Right kidney (tissue), 1 donor: ENCODE data around the gene MPHOSPH9.
"Not testable (repeated sequence)": the region's sequence is repeated elsewhere in the genome, so short reads cannot be mapped to it uniquely, and the experiment has no call there.

Source experiments
- DNase-seq: peaks from one replicate; pipeline ENCODE4 v3.0.0-alpha.2; 2016

The MPHOSPH9 gene

DNA sequence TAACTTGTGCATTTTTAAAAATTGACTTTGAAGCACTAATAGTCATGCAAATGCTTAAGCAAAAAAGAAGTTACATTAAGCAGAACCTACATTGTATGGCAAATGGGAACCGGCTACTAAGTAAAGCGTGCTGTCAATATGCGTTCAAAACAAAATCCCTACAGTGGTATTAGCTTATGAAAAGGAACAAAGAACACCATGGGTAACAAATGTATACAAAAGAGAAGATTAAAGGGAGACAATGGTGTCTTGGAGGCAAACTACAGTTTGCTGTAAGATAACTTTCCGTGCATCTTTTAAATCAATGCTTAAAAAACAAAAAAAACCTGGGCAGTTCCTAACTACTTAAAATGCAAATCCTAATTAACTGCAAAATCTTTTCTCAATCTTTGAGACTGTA is 28.3 kb upstream of the MPHOSPH9 start:
- no peak for DNase-seq

- DNase-seq, result no peak
Measured at GRCh38 chr12:123260081-123260480, 27.1 kb upstream of the MPHOSPH9 start.

GRCh38 chr12:123258593-123258992 is 25.7 kb upstream of the MPHOSPH9 start:
- no peak for DNase-seq

DNA sequence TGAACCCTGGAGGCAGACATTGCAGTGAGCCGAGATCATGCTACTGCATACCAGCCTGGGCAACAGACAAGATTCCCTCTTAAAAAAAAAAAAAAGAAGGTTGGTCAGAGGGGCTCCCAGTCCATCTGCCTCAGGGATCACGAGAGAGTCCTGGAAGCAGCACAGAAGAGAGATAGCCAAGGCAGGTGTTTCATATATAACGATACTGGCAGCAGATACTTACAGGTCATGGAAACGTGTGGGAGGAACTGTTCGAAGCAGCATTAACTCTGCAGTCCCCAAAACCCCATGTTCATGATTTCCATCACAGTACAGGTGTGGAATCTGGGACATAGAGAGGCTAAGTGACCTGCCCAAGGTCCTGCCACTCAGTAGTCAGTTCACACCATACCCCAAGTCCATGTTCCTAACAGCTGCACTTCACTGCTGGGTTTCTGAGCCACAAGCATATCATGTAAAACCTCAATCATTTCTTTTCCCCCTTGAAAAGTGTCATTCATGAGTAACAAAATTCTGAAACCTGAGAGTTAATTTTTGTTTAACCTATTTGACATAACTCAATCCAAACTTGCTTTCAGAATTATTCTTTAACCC is 22.0 kb upstream of the MPHOSPH9 start:
- DNase-seq, result no peak

GRCh38 chr12:123253641-123254459 is 20.9 kb upstream of the MPHOSPH9 start:
- no peak for DNase-seq

DNA sequence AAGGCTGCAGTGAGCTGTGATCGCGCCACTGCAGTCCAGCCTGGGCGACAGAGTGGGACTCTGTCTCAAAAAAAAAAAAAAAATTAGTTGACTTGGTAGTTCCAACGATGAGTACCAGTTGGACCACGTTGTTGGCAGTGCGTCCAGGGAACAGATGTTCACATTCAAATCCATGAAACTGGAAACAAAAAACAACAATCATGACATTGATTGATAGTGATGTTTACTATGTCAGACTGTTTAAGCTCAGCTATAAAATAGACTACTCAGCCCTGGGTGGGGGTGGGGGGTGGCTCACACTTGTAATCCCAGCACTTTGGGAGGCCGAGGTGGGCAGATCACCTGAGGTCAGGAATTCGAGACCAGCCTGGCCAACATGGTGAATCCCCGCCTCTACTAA is 19.4 kb upstream of the MPHOSPH9 start:
- DNase-seq, result not testable (repeated sequence)

GRCh38 chr12:123251403-123252076 is 18.6 kb upstream of the MPHOSPH9 start:
- no peak for DNase-seq

DNA sequence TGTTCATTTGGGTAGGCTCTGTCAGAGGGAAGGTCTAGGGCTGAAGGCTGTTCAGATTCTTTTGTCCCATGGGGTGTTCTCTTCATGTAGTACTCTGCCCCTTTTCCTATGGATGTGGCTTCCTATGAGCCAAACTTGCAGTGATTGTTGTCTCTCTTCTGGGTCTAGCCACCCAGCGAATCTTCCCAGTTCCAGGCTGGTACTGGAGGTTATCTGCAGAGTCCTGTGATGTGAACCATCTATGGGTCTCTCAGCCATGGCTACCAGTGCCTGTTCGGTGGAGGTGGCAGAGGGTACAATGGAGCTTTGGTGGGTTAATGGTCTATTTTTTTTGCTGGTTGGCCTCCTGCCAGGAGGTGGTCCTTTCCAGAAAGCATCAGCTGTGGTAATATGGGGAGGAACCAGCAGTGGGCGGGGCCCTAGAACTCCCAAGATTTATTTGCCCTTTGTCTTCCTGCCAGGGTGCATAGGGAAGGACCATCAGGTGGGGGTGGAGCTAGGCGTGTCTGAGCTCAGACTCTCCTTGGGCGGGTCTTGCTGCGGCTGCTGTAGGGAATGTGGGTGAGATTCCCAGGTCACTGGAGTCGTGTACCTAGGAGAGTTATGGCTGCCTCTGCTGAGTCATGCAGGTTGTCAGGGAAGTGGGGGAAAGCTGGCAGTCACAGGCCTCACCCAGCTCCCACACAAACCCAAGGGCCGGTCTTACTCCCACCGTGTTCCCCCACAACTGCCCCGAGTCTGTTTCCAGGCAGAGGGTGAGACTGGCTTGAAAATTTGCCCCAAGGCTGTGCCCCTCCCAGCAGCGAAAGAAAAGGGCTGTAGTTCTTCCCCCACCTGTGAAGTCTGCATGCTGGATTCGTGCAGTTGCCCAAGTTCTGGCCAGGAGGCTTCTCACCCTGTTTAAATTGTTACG is 17.8 kb upstream of the MPHOSPH9 start:
- DNase-seq, result no peak

DNA sequence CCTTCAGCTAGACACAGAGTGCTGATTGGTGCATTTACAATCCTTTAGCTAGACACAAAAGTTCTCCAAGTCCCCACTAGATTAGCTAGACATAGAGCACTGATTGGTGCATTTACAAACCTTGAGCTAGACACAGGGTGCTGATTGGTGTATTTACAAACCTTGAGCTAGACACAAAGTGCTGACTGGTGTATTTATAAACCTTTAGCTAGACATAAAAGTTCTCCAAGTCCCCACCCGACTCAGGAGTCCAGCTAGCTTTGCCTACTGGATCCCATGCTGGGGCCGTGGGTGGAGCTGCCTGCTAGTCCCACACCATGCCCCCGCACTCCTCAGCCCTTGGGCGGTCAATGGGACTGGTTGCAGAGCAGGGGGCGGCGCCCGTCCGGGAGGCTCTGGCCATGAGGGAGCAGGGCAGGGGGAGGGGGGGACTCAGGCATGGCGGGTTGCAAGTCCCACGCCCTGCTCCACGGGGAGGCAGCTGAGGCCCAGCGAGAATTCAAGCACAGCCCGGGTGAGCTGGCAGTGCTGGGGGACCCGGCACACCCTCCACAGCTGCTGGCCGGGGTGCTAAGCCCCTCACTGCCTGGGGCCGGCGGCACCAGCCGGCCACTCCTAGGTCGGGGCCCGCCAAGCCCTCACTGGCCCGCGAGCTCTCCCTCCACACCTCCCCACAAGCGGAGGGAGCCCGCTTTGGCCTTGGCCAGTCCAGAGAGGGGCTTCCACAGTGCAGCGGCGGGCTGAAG is 16.2 kb upstream of the MPHOSPH9 start:
- not testable (repeated sequence) for DNase-seq

- DNase-seq, result not testable (repeated sequence)
Measured at GRCh38 chr12:123248129-123248528, 15.2 kb upstream of the MPHOSPH9 start.

GRCh38 chr12:123245678-123246077 is 12.7 kb upstream of the MPHOSPH9 start:
- DNase-seq, result no peak

- no peak for DNase-seq
Measured at GRCh38 chr12:123243671-123244262, 10.8 kb upstream of the MPHOSPH9 start.

DNA sequence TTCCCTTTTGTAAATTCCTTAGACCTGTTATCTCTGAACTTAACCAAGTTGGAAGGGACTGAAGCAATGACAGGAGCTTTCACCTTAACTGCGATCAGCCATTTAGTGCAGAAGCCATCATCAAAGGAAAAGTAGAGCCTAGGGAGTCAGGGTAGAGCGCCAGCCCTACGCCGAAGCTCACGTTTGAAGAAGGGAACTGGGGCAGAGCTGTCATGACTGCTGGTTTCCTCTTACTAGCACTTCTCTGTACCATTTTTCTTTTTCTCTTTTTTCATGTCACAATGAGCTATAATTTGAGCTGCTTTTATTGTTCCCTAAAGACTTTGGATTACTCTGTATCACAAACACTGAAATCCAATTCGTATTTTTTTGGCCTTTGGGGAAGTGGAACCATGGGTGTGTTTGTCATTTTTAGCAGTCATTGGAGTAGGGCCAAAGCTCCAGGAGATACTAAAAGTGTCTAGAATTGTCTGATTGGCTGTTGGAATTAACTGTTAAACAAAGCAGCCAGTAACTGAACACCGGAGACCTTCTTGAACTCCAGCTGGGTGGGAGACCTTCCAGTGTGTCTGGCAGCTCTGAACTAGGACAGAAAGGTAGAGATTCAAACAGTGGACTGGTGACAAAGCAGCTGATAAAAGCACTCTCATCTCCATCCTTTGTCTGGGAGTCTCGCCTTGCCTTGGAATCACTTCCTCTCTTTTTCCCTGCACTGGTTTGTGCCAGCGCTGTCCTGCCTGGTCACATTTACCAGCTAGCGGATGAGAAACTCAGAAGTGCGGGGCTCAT is 9.4 kb upstream of the MPHOSPH9 start:
- DNase-seq, result peak; percentile 44

DNA sequence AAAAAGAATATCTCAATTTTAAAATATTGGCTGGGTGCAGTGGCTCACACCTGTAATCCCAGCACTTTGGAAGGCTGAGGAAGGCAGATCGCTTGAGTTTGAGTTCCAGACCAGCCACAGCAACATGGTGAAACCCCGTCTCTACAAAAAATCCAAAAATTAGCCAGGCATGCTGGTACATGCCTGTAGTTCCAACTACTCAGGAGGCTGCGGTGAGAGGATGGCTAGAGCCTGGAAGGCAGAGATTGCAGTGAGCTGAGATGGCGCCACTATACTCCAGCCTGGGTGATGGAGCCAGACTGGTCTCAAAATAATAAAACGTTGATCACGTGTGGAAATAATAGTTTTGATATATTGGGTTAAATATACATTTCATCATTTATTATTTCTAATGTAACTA is 6.0 kb upstream of the MPHOSPH9 start:
- no peak for DNase-seq

- no peak for DNase-seq
Measured at GRCh38 chr12:123238330-123238682, 5.4 kb upstream of the MPHOSPH9 start.

GRCh38 chr12:123237646-123238329 is 4.8 kb upstream of the MPHOSPH9 start:
- no peak for DNase-seq

DNA sequence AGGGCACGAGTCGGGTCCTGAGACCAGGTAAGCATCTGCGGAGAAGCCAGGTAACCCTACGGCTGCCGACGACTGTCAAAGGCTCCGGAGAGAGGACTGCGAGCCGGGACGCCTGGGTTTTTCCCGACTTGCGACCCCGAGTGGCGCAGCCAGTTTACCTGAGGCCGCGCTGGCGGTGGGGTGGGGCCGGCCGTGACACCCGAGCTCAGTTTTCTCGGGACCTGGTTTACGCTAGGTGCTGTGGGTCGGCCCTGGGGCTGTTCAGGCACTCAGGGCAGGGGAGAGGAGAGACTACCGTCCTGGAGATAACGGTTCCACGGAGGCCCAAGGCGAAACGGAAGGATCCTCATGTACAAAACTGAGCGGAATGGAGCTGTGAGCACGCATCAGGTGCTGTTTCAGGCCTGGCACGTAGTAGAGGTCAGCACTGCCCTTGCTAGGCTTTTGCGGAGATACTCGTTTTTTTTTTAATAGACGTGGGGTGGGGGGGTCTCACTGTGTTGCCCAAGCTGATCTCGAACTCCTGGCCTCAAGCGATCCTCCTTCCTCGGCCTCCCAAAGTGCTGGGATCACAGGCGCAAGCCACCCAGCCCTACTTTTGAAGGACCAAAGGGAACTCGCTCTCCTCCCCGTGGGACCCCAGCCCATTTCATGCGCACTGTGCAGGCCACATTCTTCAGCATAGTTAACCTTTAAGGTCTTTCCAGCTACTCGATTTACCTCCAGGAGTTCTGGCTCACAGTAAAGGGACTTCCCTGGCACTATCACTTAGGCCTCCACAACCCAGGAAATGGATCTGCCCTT is 766 bp upstream of the MPHOSPH9 start:
- DNase-seq, result peak; percentile 91

DNA sequence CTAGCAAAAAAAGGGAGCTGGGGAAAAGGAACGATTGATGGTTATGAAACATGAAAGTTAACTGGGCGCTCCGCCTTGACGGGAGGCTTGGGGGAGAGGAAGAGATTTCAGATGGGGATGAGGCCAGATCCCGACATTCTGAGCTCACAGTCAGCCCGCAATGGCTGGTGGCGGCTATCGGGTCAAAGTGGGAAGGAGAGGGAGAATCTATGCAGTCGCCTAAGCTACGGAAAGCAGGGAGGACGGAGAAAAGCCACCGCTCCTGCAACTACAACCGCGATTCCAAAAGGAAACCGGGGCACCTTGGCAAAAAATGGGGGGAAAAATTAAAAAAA is 502 bp downstream of the MPHOSPH9 start:
- no peak for DNase-seq

DNA sequence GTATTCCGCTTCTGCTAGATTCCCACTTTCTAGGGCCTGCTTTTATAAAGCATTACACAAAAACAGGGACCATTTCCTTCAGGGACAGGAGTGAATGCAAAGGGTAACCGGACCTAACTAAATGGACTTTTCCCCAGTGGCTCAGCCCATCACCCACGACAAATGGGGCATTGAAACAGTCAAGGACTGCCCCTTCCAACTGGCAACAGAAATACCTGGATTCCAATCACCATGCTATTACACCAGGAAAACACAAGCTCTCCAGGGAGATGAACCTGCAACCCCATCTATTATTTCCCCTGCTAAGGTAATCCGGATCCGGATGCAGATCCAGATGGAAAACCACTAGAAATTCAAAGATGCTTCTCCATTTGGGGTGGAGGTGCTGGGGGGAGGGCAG is 1.0 kb downstream of the MPHOSPH9 start:
- DNase-seq, result no peak
